Measurements from ENCODE around the gene LRP3. TPM values are rescaled to one million over a fixed set of nuclear protein-coding genes. Genes with fewer than 3 reads are reported as not detected.

LRP3 gene
- total RNA-seq, 1 donor from 2014 or later = 9.0 TPM

GRCh38 chr19:33197591-33198000, 3.5 kb downstream of the LRP3 start:
- TF ChIP-seq CTCF (IDR thresholded peaks at IDR 0.05; ENCODE audit: insufficient read depth, low read length, severe bottlenecking) = no peak
- no peak for DNase-seq (ENCODE audit: low read depth)
- FAIRE-seq = no peak
- H3K36me3 ChIP-seq (ENCODE audit: control insufficient read depth, insufficient read depth, low read length) = no peaks in the 10 kb centered on the region
- peaks cover 2% of the 10 kb centered on the region for H3K27me3 ChIP-seq (ENCODE audit: control insufficient read depth, insufficient read depth, low read length)
- no peak overlapping the region for H3K4me3 ChIP-seq (ENCODE audit: low read depth, low read length)

GRCh38 chr19:33198169-33198568, 4.0 kb downstream of the LRP3 start:
- TF ChIP-seq CTCF (IDR thresholded peaks at IDR 0.05; ENCODE audit: insufficient read depth, low read length, severe bottlenecking) = no peak
- Histone ChIP-seq H3K4me3 (ENCODE audit: low read depth, low read length) (no peak overlapping the region), H3K27me3 (ENCODE audit: control insufficient read depth, insufficient read depth, low read length) (peaks cover 2% of the 10 kb centered on the region), H3K36me3 (ENCODE audit: control insufficient read depth, insufficient read depth, low read length) (no peaks in the 10 kb centered on the region)
- no peak for DNase-seq (ENCODE audit: low read depth)
- no peak for FAIRE-seq

GRCh38 chr19:33199441-33200265, 5.5 kb downstream of the LRP3 start:
- TF ChIP-seq CTCF (IDR thresholded peaks at IDR 0.05; ENCODE audit: insufficient read depth, low read length, severe bottlenecking) = no peak
- H3K27me3 ChIP-seq (ENCODE audit: control insufficient read depth, insufficient read depth, low read length) = no peaks in the 10 kb centered on the region
- H3K36me3 ChIP-seq (ENCODE audit: control insufficient read depth, insufficient read depth, low read length) = no peaks in the 10 kb centered on the region
- DNase-seq (ENCODE audit: low read depth) (no peak), FAIRE-seq (no peak)
- no peak overlapping the region for H3K4me3 ChIP-seq (ENCODE audit: low read depth, low read length)

GRCh38 chr19:33201473-33201872, 7.3 kb downstream of the LRP3 start:
- Histone ChIP-seq H3K4me3 (ENCODE audit: low read depth, low read length) (no peak overlapping the region), H3K27me3 (ENCODE audit: control insufficient read depth, insufficient read depth, low read length) (no peaks in the 10 kb centered on the region)
- FAIRE-seq = no peak

GRCh38 chr19:33201886-33202545, 7.9 kb downstream of the LRP3 start:
- no peaks in the 10 kb centered on the region for H3K27me3 ChIP-seq (ENCODE audit: control insufficient read depth, insufficient read depth, low read length)
- FAIRE-seq (no peak), DNase-seq (ENCODE audit: low read depth) (no peak)
- no peak for TF ChIP-seq CTCF (IDR thresholded peaks at IDR 0.05; ENCODE audit: insufficient read depth, low read length, severe bottlenecking)
- no peak overlapping the region for H3K4me3 ChIP-seq (ENCODE audit: low read depth, low read length)
- no peaks in the 10 kb centered on the region for H3K36me3 ChIP-seq (ENCODE audit: control insufficient read depth, insufficient read depth, low read length)

More at GRCh38 chr19:33201473-33201872, 7.3 kb downstream of the LRP3 start:
- no peak for DNase-seq (ENCODE audit: low read depth)
- no peaks in the 10 kb centered on the region for H3K36me3 ChIP-seq (ENCODE audit: control insufficient read depth, insufficient read depth, low read length)
- TF ChIP-seq CTCF (IDR thresholded peaks at IDR 0.05; ENCODE audit: insufficient read depth, low read length, severe bottlenecking) = no peak
